BLaER1 (cell line): ENCODE measurements around the gene ANKRD28.
"Not testable (repeated sequence)": the region's sequence is repeated elsewhere in the genome, so short reads cannot be mapped to it uniquely, and the experiment has no call there.

Source experiments
- H3K27ac ChIP-seq: shearing (Covaris generic); formaldehyde crosslinking; 2 replicates; pipeline ENCODE4 v1.8.1; 2022
- H3K27me3 ChIP-seq: shearing (Covaris generic); formaldehyde crosslinking; 2 replicates; pipeline ENCODE4 v1.8.1; 2022
- H3K36me3 ChIP-seq: shearing (Covaris generic); formaldehyde crosslinking; 2 replicates; pipeline ENCODE4 v1.8.1; 2022
- H3K4me1 ChIP-seq: shearing (Covaris generic); formaldehyde crosslinking; 2 replicates; pipeline ENCODE4 v1.8.1; 2022
- H3K4me2 ChIP-seq: shearing (Covaris generic); formaldehyde crosslinking; 2 replicates; pipeline ENCODE4 v1.8.1; 2022
- H3K4me3 ChIP-seq: shearing (Covaris generic); formaldehyde crosslinking; 2 replicates; pipeline ENCODE4 v1.8.1; 2022
- H3K9ac ChIP-seq: shearing (Covaris generic); formaldehyde crosslinking; 2 replicates; pipeline ENCODE4 v1.8.1; 2022
- H3K9me3 ChIP-seq: shearing (Covaris generic); formaldehyde crosslinking; 2 replicates; pipeline ENCODE4 v1.8.1; 2022
- H4K20me1 ChIP-seq: shearing (Covaris generic); formaldehyde crosslinking; 2 replicates; pipeline ENCODE4 v1.8.1; 2022
- Cebpa-rat ChIP-seq: shearing (Covaris generic); IDR thresholded peaks from 2 replicates; pipeline ENCODE4 v1.8.1; 2022

ANKRD28 gene

GRCh38 chr3:15779111-15779510 lies 18.7 kb downstream of the ANKRD28 start:
- Histone ChIP-seq H3K36me3 (peaks cover 30% of the 10 kb centered on the region), H3K4me3 (no peak overlapping the region), H3K4me2 (no peak overlapping the region), H3K27me3 (no peaks in the 10 kb centered on the region), H3K4me1 (peaks cover 9% of the 10 kb centered on the region), H3K9me3 (no peaks in the 10 kb centered on the region), H4K20me1 (peaks cover 94% of the 10 kb centered on the region), H3K9ac (no peak overlapping the region), H3K27ac (no peak overlapping the region)
- no peak for TF ChIP-seq Cebpa-rat

GRCh38 chr3:15778332-15778858 lies 19.4 kb downstream of the ANKRD28 start:
- Histone ChIP-seq H3K4me1 (peaks cover 2% of the 10 kb centered on the region; the same call in 1 of the 2 replicates), H3K27me3 (no peaks in the 10 kb centered on the region), H3K27ac (no peak overlapping the region), H3K36me3 (peaks cover 30% of the 10 kb centered on the region), H3K4me3 (no peak overlapping the region), H3K9ac (no peak overlapping the region), H3K9me3 (no peaks in the 10 kb centered on the region; the same call in 1 of the 2 replicates), H4K20me1 (peaks cover 94% of the 10 kb centered on the region), H3K4me2 (no peak overlapping the region)
- TF ChIP-seq Cebpa-rat = no peak

GRCh38 chr3:15774931-15775560 lies 22.7 kb downstream of the ANKRD28 start:
- not testable (repeated sequence) for H3K9ac ChIP-seq, H3K4me2 ChIP-seq, H3K4me3 ChIP-seq, H3K27ac ChIP-seq, H3K4me1 ChIP-seq, H3K27me3 ChIP-seq, H3K9me3 ChIP-seq
- peaks cover 31% of the 10 kb centered on the region for H3K36me3 ChIP-seq
- H4K20me1 ChIP-seq = peaks cover 95% of the 10 kb centered on the region

GRCh38 chr3:15771444-15771843 lies 26.3 kb downstream of the ANKRD28 start:
- H3K27me3 ChIP-seq = no peaks in the 10 kb centered on the region
- peaks cover 90% of the 10 kb centered on the region for H4K20me1 ChIP-seq
- peaks cover 4% of the 10 kb centered on the region; the same call in 1 of the 2 replicates for H3K9me3 ChIP-seq
- no peak overlapping the region for H3K27ac ChIP-seq
- no peak overlapping the region for H3K4me3 ChIP-seq
- H3K36me3 ChIP-seq = peaks cover 16% of the 10 kb centered on the region
- no peak overlapping the region for H3K4me2 ChIP-seq
- H3K4me1 ChIP-seq = no peaks in the 10 kb centered on the region
- no peak overlapping the region for H3K9ac ChIP-seq
- TF ChIP-seq Cebpa-rat = no peak

GRCh38 chr3:15769256-15769915 lies 28.4 kb downstream of the ANKRD28 start:
- no peaks in the 10 kb centered on the region for H3K27me3 ChIP-seq
- H4K20me1 ChIP-seq = peaks cover 73% of the 10 kb centered on the region
- H3K36me3 ChIP-seq = peaks cover 26% of the 10 kb centered on the region
- no peaks in the 10 kb centered on the region for H3K4me1 ChIP-seq
- H3K9me3 ChIP-seq = peaks cover 4% of the 10 kb centered on the region; the same call in 1 of the 2 replicates
- no peak overlapping the region for H3K27ac ChIP-seq
- no peak overlapping the region for H3K4me2 ChIP-seq
- no peak for TF ChIP-seq Cebpa-rat
- no peak overlapping the region for H3K9ac ChIP-seq
- H3K4me3 ChIP-seq = no peak overlapping the region

GRCh38 chr3:15768421-15769255 lies 29.1 kb downstream of the ANKRD28 start:
- H3K27me3 ChIP-seq = no peaks in the 10 kb centered on the region
- H3K36me3 ChIP-seq = peaks cover 33% of the 10 kb centered on the region
- no peaks in the 10 kb centered on the region for H3K4me1 ChIP-seq
- no peak overlapping the region for H3K4me2 ChIP-seq
- no peak overlapping the region for H3K4me3 ChIP-seq
- TF ChIP-seq Cebpa-rat = no peak
- H4K20me1 ChIP-seq = peaks cover 66% of the 10 kb centered on the region
- no peak overlapping the region for H3K27ac ChIP-seq
- peaks cover 4% of the 10 kb centered on the region; the same call in 1 of the 2 replicates for H3K9me3 ChIP-seq
- H3K9ac ChIP-seq = no peak overlapping the region

GRCh38 chr3:15766406-15766805 lies 31.4 kb downstream of the ANKRD28 start:
- no peak for TF ChIP-seq Cebpa-rat
- Histone ChIP-seq H3K4me1 (no peaks in the 10 kb centered on the region), H3K27ac (no peak overlapping the region), H3K27me3 (no peaks in the 10 kb centered on the region), H3K9me3 (no peaks in the 10 kb centered on the region), H3K4me2 (no peak overlapping the region), H3K9ac (no peak overlapping the region), H3K36me3 (peaks cover 34% of the 10 kb centered on the region), H3K4me3 (no peak overlapping the region), H4K20me1 (peaks cover 46% of the 10 kb centered on the region)

GRCh38 chr3:15758295-15758694 lies 39.5 kb downstream of the ANKRD28 start:
- Histone ChIP-seq H4K20me1 (peaks cover 22% of the 10 kb centered on the region; the same call in 1 of the 2 replicates), H3K4me3 (no peak overlapping the region), H3K27ac (no peak overlapping the region), H3K4me2 (no peak overlapping the region), H3K9ac (no peak overlapping the region), H3K4me1 (no peaks in the 10 kb centered on the region), H3K9me3 (no peaks in the 10 kb centered on the region), H3K27me3 (no peaks in the 10 kb centered on the region), H3K36me3 (peaks cover 44% of the 10 kb centered on the region)
- TF ChIP-seq Cebpa-rat = no peak

- Histone ChIP-seq H3K36me3 (peaks cover 49% of the 10 kb centered on the region), H4K20me1 (peaks cover 22% of the 10 kb centered on the region; the same call in 1 of the 2 replicates), H3K4me1 (no peaks in the 10 kb centered on the region), H3K27me3 (no peaks in the 10 kb centered on the region), H3K4me3 (no peak overlapping the region), H3K9me3 (no peaks in the 10 kb centered on the region), H3K9ac (no peak overlapping the region), H3K27ac (no peak overlapping the region), H3K4me2 (no peak overlapping the region)
- no peak for TF ChIP-seq Cebpa-rat
Observed at GRCh38 chr3:15757824-15758223, 40.0 kb downstream of the ANKRD28 start.
